GM10248 (cell line): ENCODE measurements around the gene PIP5KL1.

Source experiments
- CTCF ChIA-PET: fragments of 300-600 bp; sonication (Branson Sonifier 250); formaldehyde crosslinking; extraction: SDS; loops from one replicate; lab custom pipeline; 2021; ENCODE audit warnings: antibody characterized with exemption; lab: Yijun Ruan, JAX
- POLR2A ChIA-PET: fragments of 350-650 bp; sonication (Branson Sonifier 250); formaldehyde crosslinking; extraction: SDS; loops from one replicate; lab custom pipeline; 2020; ENCODE audit warnings: antibody characterized with exemption; lab: Yijun Ruan, JAX
- DNase-seq: peaks from one replicate; pipeline ENCODE4 v3.0.0; 2012; ENCODE audit errors: extremely low spot score
- TF ChIP-seq, protein P1 (sequence below): IDR thresholded peaks from 2 replicates; pipeline ENCODE4 v1.5.1; 2012; ENCODE audit warnings: mild to moderate bottlenecking, low read depth; ENCODE audit errors: extremely low read depth, missing control alignments, control extremely low read depth

Gene PIP5KL1

DNA sequence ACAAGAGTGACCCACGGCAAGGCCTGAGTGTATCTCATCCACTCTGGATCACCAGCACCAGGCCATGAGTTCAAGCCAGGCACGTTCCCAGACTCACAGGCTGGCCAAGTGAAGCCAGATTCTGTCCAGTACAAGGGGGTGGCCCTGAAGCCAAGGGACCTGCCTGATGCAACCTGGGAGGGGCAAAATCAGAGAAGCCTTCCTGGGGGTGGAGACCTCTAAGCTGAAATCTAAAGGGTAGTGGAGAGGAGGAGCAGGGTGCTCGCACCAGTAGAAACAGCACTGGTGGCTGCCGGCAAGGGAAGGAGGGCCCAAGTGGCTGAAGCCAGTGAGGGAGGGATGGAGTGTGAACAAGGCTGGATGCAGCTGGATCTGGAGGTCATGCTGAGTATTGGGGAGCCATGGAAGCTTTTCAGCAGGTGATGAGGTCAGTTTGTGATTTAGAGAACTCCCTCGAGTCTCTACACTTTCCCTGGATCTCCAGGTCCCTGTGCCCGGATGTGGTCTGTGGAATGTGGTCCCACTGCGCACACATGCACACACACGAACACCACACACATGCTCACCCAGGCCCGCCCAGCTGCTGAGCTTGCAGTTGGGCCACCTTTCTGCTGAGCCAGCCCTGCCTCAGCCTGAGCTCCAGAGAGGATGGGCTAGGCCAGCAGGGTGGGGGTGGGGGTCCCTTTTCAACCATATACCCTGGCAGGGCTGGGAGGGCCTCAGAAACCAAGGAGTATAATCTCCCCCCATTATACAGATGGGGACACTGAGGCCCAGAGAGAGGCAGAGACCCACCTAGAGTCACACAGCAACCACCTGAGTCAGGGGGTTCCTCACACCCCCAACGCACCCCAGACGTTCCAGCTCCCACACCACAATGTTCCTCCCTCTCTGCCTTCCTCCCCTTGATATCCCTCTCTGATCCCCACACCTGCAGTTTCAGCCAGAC is 1.6 kb downstream of the PIP5KL1 start:
- TF ChIP-seq, protein P1, sequence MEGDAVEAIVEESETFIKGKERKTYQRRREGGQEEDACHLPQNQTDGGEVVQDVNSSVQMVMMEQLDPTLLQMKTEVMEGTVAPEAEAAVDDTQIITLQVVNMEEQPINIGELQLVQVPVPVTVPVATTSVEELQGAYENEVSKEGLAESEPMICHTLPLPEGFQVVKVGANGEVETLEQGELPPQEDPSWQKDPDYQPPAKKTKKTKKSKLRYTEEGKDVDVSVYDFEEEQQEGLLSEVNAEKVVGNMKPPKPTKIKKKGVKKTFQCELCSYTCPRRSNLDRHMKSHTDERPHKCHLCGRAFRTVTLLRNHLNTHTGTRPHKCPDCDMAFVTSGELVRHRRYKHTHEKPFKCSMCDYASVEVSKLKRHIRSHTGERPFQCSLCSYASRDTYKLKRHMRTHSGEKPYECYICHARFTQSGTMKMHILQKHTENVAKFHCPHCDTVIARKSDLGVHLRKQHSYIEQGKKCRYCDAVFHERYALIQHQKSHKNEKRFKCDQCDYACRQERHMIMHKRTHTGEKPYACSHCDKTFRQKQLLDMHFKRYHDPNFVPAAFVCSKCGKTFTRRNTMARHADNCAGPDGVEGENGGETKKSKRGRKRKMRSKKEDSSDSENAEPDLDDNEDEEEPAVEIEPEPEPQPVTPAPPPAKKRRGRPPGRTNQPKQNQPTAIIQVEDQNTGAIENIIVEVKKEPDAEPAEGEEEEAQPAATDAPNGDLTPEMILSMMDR = no peak
- ChIA-PET CTCF (interaction anchor here (0.7 to 7.9 kb wide), 5 partner anchors 7 to 194 kb away, joined by 3 to 48 read pairs (median 9); partner anchors contain the start of gene TOR2A), POLR2A (no interaction called here)
- no peak for DNase-seq

DNA sequence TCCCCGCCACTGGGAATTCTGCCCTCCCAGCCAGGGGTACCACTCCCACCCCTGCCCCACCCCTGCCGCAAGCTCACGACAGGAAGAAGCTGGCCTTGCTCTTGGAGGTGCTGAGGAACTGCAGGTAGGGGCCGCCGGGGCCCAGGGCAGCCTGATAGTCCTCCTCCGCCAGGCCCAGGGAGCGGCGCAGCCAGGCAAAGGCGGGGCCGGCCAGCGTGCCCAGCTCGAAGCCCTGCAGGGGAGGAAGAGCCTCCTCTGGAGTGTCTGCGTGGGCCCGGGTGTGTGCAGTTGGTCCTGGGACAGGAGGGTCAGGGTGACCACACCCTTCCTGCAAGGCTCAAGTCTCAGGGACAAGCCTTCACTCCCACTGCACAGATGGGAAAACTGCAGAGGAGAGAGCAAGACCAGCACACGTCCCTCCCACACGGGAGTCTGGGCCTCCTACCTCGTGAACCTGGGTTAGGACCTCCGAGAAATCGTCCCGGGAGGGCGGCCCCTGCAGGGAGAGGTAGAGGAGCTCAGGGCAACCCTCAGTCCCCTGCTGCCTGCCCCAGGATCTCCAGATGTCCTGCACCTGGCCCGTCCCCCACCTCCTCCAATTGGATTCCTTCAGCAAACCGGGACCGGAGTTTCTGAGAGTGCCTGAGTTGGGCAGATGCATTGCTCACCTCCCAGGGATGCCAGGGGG is 2.4 kb downstream of the PIP5KL1 start:
- POLR2A ChIA-PET = no interaction called here
- DNase-seq = no peak
- TF ChIP-seq, protein P1 = no peak
- CTCF ChIA-PET = interaction anchor here (0.8 to 7.9 kb wide), 3 partner anchors 15 to 193 kb away, joined by 4 to 48 read pairs (median 9); partner anchors contain the start of gene TOR2A

DNA sequence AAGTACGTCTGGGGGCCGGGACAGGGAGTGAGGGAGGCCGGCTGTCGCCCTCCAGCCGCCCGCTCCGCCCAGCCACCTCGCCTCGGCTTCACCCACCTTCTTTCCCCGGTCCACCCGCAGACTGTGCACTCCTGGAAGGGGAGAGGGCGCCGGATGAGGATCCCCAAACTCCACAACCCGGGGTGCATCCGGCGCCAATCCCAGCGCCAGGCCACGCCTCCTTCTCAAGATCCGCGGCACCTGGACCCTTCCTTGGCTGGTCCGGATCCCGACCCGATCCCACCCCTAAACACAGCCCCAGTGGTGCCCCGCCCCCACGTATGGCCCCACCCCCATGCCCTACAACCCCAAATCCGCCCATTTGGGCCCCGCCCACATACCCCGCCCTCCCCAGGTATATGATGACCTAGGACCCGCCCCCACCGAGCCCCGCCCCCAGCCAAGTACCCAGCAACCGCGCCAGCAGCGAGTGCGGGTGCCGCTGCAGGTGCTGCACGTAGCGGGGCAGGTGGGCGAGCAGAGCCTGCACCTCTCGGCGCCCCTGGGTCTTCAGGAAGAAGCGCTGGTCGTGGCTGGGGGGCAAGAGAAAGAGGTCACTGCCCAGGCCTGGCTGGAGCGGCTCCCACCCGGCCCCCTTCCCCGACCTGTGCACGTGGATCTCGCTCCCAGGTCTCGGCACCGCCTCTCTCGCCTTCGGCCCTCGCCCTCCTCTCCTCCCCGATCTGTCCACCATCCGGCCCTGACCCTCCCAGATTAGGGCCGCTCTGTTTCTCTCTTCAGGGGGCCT is 3.2 kb downstream of the PIP5KL1 start:
- peak; percentile 54 for DNase-seq
- CTCF ChIA-PET = no interaction called here
- TF ChIP-seq, protein P1 = no peak
- POLR2A ChIA-PET = no interaction called here

DNA sequence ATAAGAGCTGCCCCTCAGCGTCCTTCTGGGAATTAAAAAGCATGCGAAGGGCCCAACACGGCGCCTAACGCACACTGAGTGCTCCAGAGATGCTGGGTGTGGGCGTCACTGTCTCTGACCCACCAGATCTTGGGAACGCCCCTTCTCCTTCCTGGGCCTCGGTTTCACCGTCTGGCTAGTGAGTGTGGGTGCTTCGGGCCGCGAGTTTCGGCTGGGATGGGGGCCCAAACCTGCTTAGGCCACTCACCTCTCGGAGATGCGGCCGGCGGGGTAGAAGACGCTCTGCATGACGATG is 3.7 kb downstream of the PIP5KL1 start:
- POLR2A ChIA-PET = no interaction called here
- no peak for DNase-seq
- CTCF ChIA-PET = no interaction called here
- TF ChIP-seq, protein P1 = no peak

DNA sequence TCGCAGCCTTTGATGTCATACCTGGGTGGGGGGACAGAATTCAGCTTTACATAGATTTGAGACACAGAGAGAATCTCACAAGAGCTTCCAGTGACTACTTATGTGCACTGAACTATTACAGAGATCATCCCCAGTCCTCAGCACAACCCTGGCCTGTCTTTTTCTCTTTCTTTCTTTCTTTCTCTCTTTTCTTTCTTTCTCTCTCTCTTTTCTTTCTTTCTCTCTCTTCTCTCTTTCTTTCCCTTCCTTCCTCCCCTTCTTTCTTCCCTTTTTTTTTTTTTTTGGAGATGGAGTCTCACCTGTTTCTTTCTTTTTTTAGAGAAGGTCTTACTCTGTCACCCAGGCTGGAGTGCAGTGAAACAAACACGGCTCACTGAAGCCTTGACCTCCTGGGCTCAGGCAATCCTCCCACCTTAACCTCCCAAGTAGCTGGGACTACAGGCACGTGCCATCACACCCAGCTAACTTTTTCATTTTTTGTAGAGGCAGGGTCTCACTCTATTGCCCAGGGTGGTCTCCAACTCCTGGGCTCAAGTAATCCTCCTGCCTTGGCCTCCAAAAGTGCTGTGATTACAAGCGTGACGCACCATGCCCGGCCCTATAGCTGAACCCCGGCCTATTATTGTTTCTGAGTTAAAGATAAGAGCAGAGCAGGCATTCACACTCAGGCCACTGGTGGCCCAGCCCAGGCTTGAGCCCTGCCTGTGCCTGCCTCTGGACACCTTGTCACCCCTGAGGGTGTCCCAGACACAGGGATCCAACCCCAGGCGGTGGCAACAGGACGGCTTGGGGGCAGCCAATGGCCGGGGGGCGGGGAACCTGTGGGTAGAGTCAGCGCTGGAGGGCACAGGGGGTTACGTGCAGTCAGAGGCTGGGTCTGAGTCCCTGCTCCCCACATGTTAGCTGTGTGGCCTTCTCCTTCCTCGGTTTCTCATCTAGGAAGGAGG is 4.3 kb downstream of the PIP5KL1 start:
- ChIA-PET CTCF (interaction anchor here (1.3 kb wide), 1 partner anchor 17 kb away, joined by 5 read pairs; no protein-coding TSS in a partner anchor), POLR2A (interaction anchor here (0.6 kb wide), 1 partner anchor 157 kb away, joined by 3 read pairs; no protein-coding TSS in a partner anchor)
- TF ChIP-seq, protein P1 = no peak
- DNase-seq = no peak
